ENCODE data around the gene MICB. TPM values are rescaled to one million over a fixed set of nuclear protein-coding genes. Genes with fewer than 3 reads are reported as not detected.
A peak's percentile ranks its signal among the peaks of the same experiment; 100 is the strongest.

The MICB gene
- total RNA-seq, 6 experiments from 2014 or later = 16.0 to 26.0 (median 22.6) TPM

DNA sequence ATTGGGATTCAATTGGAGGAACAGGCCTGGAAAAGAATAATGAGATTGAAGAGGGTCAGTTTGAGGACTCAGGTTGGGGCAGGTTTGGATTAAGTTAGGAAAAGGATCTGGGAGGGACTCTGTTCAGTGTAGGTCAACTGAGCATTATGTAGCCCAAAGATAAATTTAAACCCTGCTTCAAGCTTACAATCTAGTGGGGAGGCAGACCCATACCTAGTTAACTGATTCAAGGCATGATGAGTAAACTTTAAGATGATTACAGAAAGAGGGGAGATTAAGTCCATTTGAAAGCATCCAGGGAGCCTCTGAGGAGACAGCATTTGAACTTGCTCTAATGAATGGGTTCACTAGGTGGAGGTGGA lies 62.7 kb downstream of the MICB start:
- H3K36me3 Mint-ChIP-seq (ENCODE audit: low read depth) = peaks cover 25% of the 10 kb centered on the region
- TF ChIP-seq, protein P1, sequence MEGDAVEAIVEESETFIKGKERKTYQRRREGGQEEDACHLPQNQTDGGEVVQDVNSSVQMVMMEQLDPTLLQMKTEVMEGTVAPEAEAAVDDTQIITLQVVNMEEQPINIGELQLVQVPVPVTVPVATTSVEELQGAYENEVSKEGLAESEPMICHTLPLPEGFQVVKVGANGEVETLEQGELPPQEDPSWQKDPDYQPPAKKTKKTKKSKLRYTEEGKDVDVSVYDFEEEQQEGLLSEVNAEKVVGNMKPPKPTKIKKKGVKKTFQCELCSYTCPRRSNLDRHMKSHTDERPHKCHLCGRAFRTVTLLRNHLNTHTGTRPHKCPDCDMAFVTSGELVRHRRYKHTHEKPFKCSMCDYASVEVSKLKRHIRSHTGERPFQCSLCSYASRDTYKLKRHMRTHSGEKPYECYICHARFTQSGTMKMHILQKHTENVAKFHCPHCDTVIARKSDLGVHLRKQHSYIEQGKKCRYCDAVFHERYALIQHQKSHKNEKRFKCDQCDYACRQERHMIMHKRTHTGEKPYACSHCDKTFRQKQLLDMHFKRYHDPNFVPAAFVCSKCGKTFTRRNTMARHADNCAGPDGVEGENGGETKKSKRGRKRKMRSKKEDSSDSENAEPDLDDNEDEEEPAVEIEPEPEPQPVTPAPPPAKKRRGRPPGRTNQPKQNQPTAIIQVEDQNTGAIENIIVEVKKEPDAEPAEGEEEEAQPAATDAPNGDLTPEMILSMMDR (IDR thresholded peaks at IDR 0.05) = no peak
- H3K4me1 Mint-ChIP-seq (ENCODE audit: low read depth) = peaks cover 56% of the 10 kb centered on the region
- H3K27ac Mint-ChIP-seq = peak overlapping the region; percentile 85
- H3K9me3 Mint-ChIP-seq = no peaks in the 10 kb centered on the region
- H3K27me3 Mint-ChIP-seq (ENCODE audit: insufficient read depth) = peaks cover 7% of the 10 kb centered on the region
- peak overlapping the region; percentile 50 for H3K4me3 Mint-ChIP-seq
- DNase-seq = no peak

Other genes with a start within 250 kb of the MICB start
- gene HLA-C, start 226.1 kb upstream of the MICB start, total RNA-seq (2021; fragmentation: NEBNext Ultra II Directional; extraction: Animal tissue kit (Norgen Biotek cat#: 25700)) = 100 to 1,000 TPM in 4 of 6 experiments, 10 to 100 TPM in 2; 88.7 to 148 (median 125) TPM
- 100 to 1,000 TPM in 4 of 6 experiments, 10 to 100 TPM in 2; 74.1 to 178 (median 162) TPM for gene HLA-B, start 141.0 kb upstream of the MICB start, total RNA-seq (2021; fragmentation: NEBNext Ultra II Directional; extraction: Animal tissue kit (Norgen Biotek cat#: 25700))
- gene MICA, start 94.5 kb upstream of the MICB start, total RNA-seq (2021; fragmentation: NEBNext Ultra II Directional; extraction: Animal tissue kit (Norgen Biotek cat#: 25700)) = 10 to 100 TPM; 14.7 to 24.0 (median 17.7) TPM
- not detected for gene MCCD1, start 30.8 kb downstream of the MICB start, total RNA-seq (2021; fragmentation: NEBNext Ultra II Directional; extraction: Animal tissue kit (Norgen Biotek cat#: 25700))
- 100 to 1,000 TPM; 312 to 380 (median 358) TPM for gene DDX39B, start 43.9 kb downstream of the MICB start, total RNA-seq (2021; fragmentation: NEBNext Ultra II Directional; extraction: Animal tissue kit (Norgen Biotek cat#: 25700))
- 1 to 10 TPM; 2.9 to 4.1 (median 3.2) TPM for gene ATP6V1G2, start 48.5 kb downstream of the MICB start, total RNA-seq (2021; fragmentation: NEBNext Ultra II Directional; extraction: Animal tissue kit (Norgen Biotek cat#: 25700))
- gene NFKBIL1, start 49.5 kb downstream of the MICB start, total RNA-seq (2021; fragmentation: NEBNext Ultra II Directional; extraction: Animal tissue kit (Norgen Biotek cat#: 25700)) = 10 to 100 TPM; 11.8 to 15.9 (median 13.6) TPM
- gene LTA, start 74.1 kb downstream of the MICB start, total RNA-seq (2021; fragmentation: NEBNext Ultra II Directional; extraction: Animal tissue kit (Norgen Biotek cat#: 25700)) = not detected
- under 1 TPM; 0.12 to 0.41 (median 0.23) TPM for gene TNF, start 77.4 kb downstream of the MICB start, total RNA-seq (2021; fragmentation: NEBNext Ultra II Directional; extraction: Animal tissue kit (Norgen Biotek cat#: 25700))
- under 1 TPM in 1 of 6 experiments, not detected in 5; 0.38 TPM for gene LTB, start 84.3 kb downstream of the MICB start, total RNA-seq (2021; fragmentation: NEBNext Ultra II Directional; extraction: Animal tissue kit (Norgen Biotek cat#: 25700))
- not detected for gene LST1, start 88.1 kb downstream of the MICB start, total RNA-seq (2021; fragmentation: NEBNext Ultra II Directional; extraction: Animal tissue kit (Norgen Biotek cat#: 25700))
- not detected for gene NCR3, start 94.9 kb downstream of the MICB start, total RNA-seq (2021; fragmentation: NEBNext Ultra II Directional; extraction: Animal tissue kit (Norgen Biotek cat#: 25700))
- gene AIF1, start 117.1 kb downstream of the MICB start, total RNA-seq (2021; fragmentation: NEBNext Ultra II Directional; extraction: Animal tissue kit (Norgen Biotek cat#: 25700)) = not detected
- gene PRRC2A, start 122.6 kb downstream of the MICB start, total RNA-seq (2021; fragmentation: NEBNext Ultra II Directional; extraction: Animal tissue kit (Norgen Biotek cat#: 25700)) = 100 to 1,000 TPM; 216 to 259 (median 231) TPM
- 100 to 1,000 TPM; 247 to 273 (median 262) TPM for gene BAG6, start 154.5 kb downstream of the MICB start, total RNA-seq (2021; fragmentation: NEBNext Ultra II Directional; extraction: Animal tissue kit (Norgen Biotek cat#: 25700))
- gene APOM, start 157.7 kb downstream of the MICB start, total RNA-seq (2021; fragmentation: NEBNext Ultra II Directional; extraction: Animal tissue kit (Norgen Biotek cat#: 25700)) = 1 to 10 TPM; 2.4 to 4.3 (median 2.8) TPM
- gene C6orf47, start 162.6 kb downstream of the MICB start, total RNA-seq (2021; fragmentation: NEBNext Ultra II Directional; extraction: Animal tissue kit (Norgen Biotek cat#: 25700)) = 10 to 100 TPM; 13.4 to 16.2 (median 14.9) TPM
- gene GPANK1, start 166.9 kb downstream of the MICB start, total RNA-seq (2021; fragmentation: NEBNext Ultra II Directional; extraction: Animal tissue kit (Norgen Biotek cat#: 25700)) = 10 to 100 TPM; 11.6 to 14.9 (median 13.0) TPM
- gene CSNK2B, start 167.9 kb downstream of the MICB start, total RNA-seq (2021; fragmentation: NEBNext Ultra II Directional; extraction: Animal tissue kit (Norgen Biotek cat#: 25700)) = 100 to 1,000 TPM; 200 to 255 (median 225) TPM
- 1 to 10 TPM; 4.6 to 6.0 (median 5.3) TPM for gene LY6G5B, start 171.8 kb downstream of the MICB start, total RNA-seq (2021; fragmentation: NEBNext Ultra II Directional; extraction: Animal tissue kit (Norgen Biotek cat#: 25700))
- gene LY6G5C, start 182.9 kb downstream of the MICB start, total RNA-seq (2021; fragmentation: NEBNext Ultra II Directional; extraction: Animal tissue kit (Norgen Biotek cat#: 25700)) = 1 to 10 TPM; 2.2 to 2.9 (median 2.8) TPM
- 10 to 100 TPM; 27.4 to 39.6 (median 32.0) TPM for gene ABHD16A, start 205.2 kb downstream of the MICB start, total RNA-seq (2021; fragmentation: NEBNext Ultra II Directional; extraction: Animal tissue kit (Norgen Biotek cat#: 25700))
- gene LY6G6F, start 208.7 kb downstream of the MICB start, total RNA-seq (2021; fragmentation: NEBNext Ultra II Directional; extraction: Animal tissue kit (Norgen Biotek cat#: 25700)) = not detected
- not detected for gene LY6G6D, start 217.2 kb downstream of the MICB start, total RNA-seq (2021; fragmentation: NEBNext Ultra II Directional; extraction: Animal tissue kit (Norgen Biotek cat#: 25700))
- gene LY6G6C, start 223.6 kb downstream of the MICB start, total RNA-seq (2021; fragmentation: NEBNext Ultra II Directional; extraction: Animal tissue kit (Norgen Biotek cat#: 25700)) = not detected
- gene MPIG6B, start 225.2 kb downstream of the MICB start, total RNA-seq (2021; fragmentation: NEBNext Ultra II Directional; extraction: Animal tissue kit (Norgen Biotek cat#: 25700)) = not detected
- gene DDAH2, start 231.2 kb downstream of the MICB start, total RNA-seq (2021; fragmentation: NEBNext Ultra II Directional; extraction: Animal tissue kit (Norgen Biotek cat#: 25700)) = 10 to 100 TPM; 44.0 to 47.8 (median 46.0) TPM
- 100 to 1,000 TPM; 638 to 833 (median 745) TPM for gene CLIC1, start 238.4 kb downstream of the MICB start, total RNA-seq (2021; fragmentation: NEBNext Ultra II Directional; extraction: Animal tissue kit (Norgen Biotek cat#: 25700))
- 10 to 100 TPM in 4 of 6 experiments, 1 to 10 TPM in 2; 7.4 to 14.8 (median 12.6) TPM for gene MSH5, start 241.9 kb downstream of the MICB start, total RNA-seq (2021; fragmentation: NEBNext Ultra II Directional; extraction: Animal tissue kit (Norgen Biotek cat#: 25700))